IMR-90 (cell line): Measurements from ENCODE around the gene HSD17B14. TPM values are rescaled to one million over a fixed set of nuclear protein-coding genes. Genes with fewer than 3 reads are reported as not detected.

ENCODE experiments used
- ATAC-seq: fragments of 200-7000 bp; cut with Tn5 transposase; 2 replicates; pipeline ENCODE4 v1.9.1; 2020; ENCODE audit warnings: low read depth, mild to moderate bottlenecking, moderate library complexity
- BruUV-seq: library from RNA; stranded (reverse); fragments of 400-500 nt; replicated peaks from 2 replicates; lab custom pipeline; 2021; lab: Mats Ljungman, UMichigan
- CTCF ChIA-PET: fragments of 300-600 bp; formaldehyde crosslinking; extraction: SDS; loops from one replicate; lab custom pipeline; 2021; ENCODE audit warnings: antibody characterized with exemption; lab: Yijun Ruan, JAX
- POLR2A ChIA-PET: fragments of 300-600 bp; sonication (Branson Sonifier 250); formaldehyde crosslinking; loops from one replicate; lab custom pipeline; 2022; ENCODE audit warnings: antibody characterized with exemption; ENCODE audit not compliant: unreplicated experiment; lab: Charles Lee
- DNase-seq: peaks from one replicate; pipeline ENCODE4 v3.0.0; 2013
- H2AFZ ChIP-seq: replicated peaks from 2 replicates; pipeline ENCODE3; 2013; ENCODE audit warnings: low read length, mild to moderate bottlenecking; ENCODE audit not compliant: poor library complexity
- H2AK5ac ChIP-seq: 2 replicates; pipeline ENCODE4 v1.6.1; 2013; ENCODE audit warnings: low read depth, low read length, inconsistent platforms
- H2AK9ac ChIP-seq: replicated peaks from 2 replicates; pipeline ENCODE3; 2013; ENCODE audit warnings: mild to moderate bottlenecking, low read depth, low read length, moderate library complexity; ENCODE audit not compliant: poor library complexity
- H2BK120ac ChIP-seq: 2 replicates; pipeline ENCODE4 v1.6.1; 2013; ENCODE audit warnings: low read depth, low read length, inconsistent platforms
- H2BK15ac ChIP-seq: 3 replicates; pipeline ENCODE4 v1.6.1; 2013; ENCODE audit warnings: low read depth, low read length, inconsistent platforms
- H2BK20ac ChIP-seq: 2 replicates; pipeline ENCODE4 v1.6.1; 2013; ENCODE audit warnings: low read depth, mild to moderate bottlenecking, inconsistent platforms, low read length, moderate library complexity
- H2BK5ac ChIP-seq: 2 replicates; pipeline ENCODE4 v1.6.1; 2013; ENCODE audit warnings: mild to moderate bottlenecking, low read depth, low read length, inconsistent platforms; ENCODE audit not compliant: poor library complexity, severe bottlenecking
- H3K14ac ChIP-seq: replicated peaks from 2 replicates; pipeline ENCODE4 v1.6.1; 2013; ENCODE audit warnings: low read depth, low read length, inconsistent platforms
- H3K18ac ChIP-seq: 2 replicates; pipeline ENCODE4 v1.6.1; 2013; ENCODE audit warnings: low read depth, low read length, control low read depth
- H3K23ac ChIP-seq: 2 replicates; pipeline ENCODE4 v1.6.1; 2013; ENCODE audit warnings: low read depth, low read length, inconsistent platforms
- H3K27ac ChIP-seq: 2 replicates; pipeline ENCODE4 v1.5.1; 2013; ENCODE audit warnings: mild to moderate bottlenecking, control low read depth, low read length; ENCODE audit not compliant: insufficient read depth
- H3K27me3 ChIP-seq: 2 replicates; pipeline ENCODE4 v1.6.1; 2013; ENCODE audit warnings: low read length; ENCODE audit not compliant: control insufficient read depth, insufficient read depth
- H3K36me3 ChIP-seq: 2 replicates; pipeline ENCODE4 v1.6.1; 2013; ENCODE audit warnings: low read length, mixed read lengths; ENCODE audit not compliant: control insufficient read depth, insufficient read depth
- H3K4ac ChIP-seq: 2 replicates; pipeline ENCODE4 v1.6.1; 2013; ENCODE audit warnings: low read depth, low read length, inconsistent platforms
- H3K4me1 ChIP-seq: 2 replicates; pipeline ENCODE4 v1.6.1; 2013; ENCODE audit warnings: low read length, mixed read lengths; ENCODE audit not compliant: control insufficient read depth, insufficient read depth
- H3K4me2 ChIP-seq: 2 replicates; pipeline ENCODE4 v1.6.1; 2013; ENCODE audit warnings: low read depth, mild to moderate bottlenecking, control low read depth, low read length, moderate library complexity
- H3K4me3 ChIP-seq: 2 replicates; pipeline ENCODE4 v1.5.1; 2013; ENCODE audit warnings: low read depth, mild to moderate bottlenecking, control low read depth, low read length, moderate library complexity; ENCODE audit not compliant: insufficient read depth
- H3K56ac ChIP-seq: 2 replicates; pipeline ENCODE4 v1.6.1; 2013; ENCODE audit warnings: low read length, inconsistent platforms; ENCODE audit not compliant: insufficient read depth; ENCODE audit errors: extremely low read depth
- H3K79me1 ChIP-seq, 2 experiments: 2 replicates each; pipeline ENCODE4 v1.6.1; 2013; ENCODE audit warnings: low read length in 2 of 2, inconsistent platforms in 1 of 2, low read depth in 1 of 2
- H3K9ac ChIP-seq: 2 replicates; pipeline ENCODE4 v1.6.1; 2013; ENCODE audit warnings: low read depth, low read length, control low read depth
- H3K9me1 ChIP-seq: 2 replicates; pipeline ENCODE4 v1.6.1; 2013; ENCODE audit warnings: low read length, inconsistent platforms; ENCODE audit not compliant: insufficient read depth
- H3K9me3 ChIP-seq: 2 replicates; pipeline ENCODE4 v1.6.1; 2013; ENCODE audit warnings: low read length; ENCODE audit not compliant: control insufficient read depth, insufficient read depth
- H4K20me1 ChIP-seq: 2 replicates; pipeline ENCODE4 v1.6.1; 2013; ENCODE audit warnings: low read length, inconsistent platforms; ENCODE audit not compliant: insufficient read depth
- H4K5ac ChIP-seq: 2 replicates; pipeline ENCODE4 v1.6.1; 2013; ENCODE audit warnings: mild to moderate bottlenecking, low read depth, low read length, control low read depth
- H4K8ac ChIP-seq, 2 experiments: 2 replicates each; pipeline ENCODE4 v1.6.1; 2013; ENCODE audit warnings: low read depth in 2 of 2, low read length in 2 of 2, control low read depth in 1 of 2, inconsistent platforms in 1 of 2
- H4K91ac ChIP-seq: 2 replicates; pipeline ENCODE4 v1.6.1; 2013; ENCODE audit warnings: low read depth, low read length, inconsistent platforms; ENCODE audit not compliant: insufficient read depth
- BHLHE40 ChIP-seq: fragments of 150-350 bp; IDR thresholded peaks from 2 replicates; pipeline ENCODE4 v1.6.1; 2016; ENCODE audit warnings: mild to moderate bottlenecking, low read depth, low read length
- CEBPB ChIP-seq: IDR thresholded peaks from 2 replicates; pipeline ENCODE4 v1.6.1; 2012; ENCODE audit warnings: low read depth, low read length, improper control_type of control experiment
- CHD1 ChIP-seq: IDR thresholded peaks from 2 replicates; pipeline ENCODE4 v1.6.1; 2012; ENCODE audit warnings: low read depth, low read length, improper control_type of control experiment
- CTCF ChIP-seq: conservative IDR thresholded peaks from 2 replicates; pipeline ENCODE4 v1.5.1; 2012; ENCODE audit warnings: mild to moderate bottlenecking, low read depth, low read length, improper control_type of control experiment
- ELK1 ChIP-seq: fragments of 150-350 bp; IDR thresholded peaks from 2 replicates; pipeline ENCODE4 v1.6.1; 2016; ENCODE audit warnings: low read depth, mild to moderate bottlenecking, low read length, moderate library complexity, borderline replicate concordance
- MAFK ChIP-seq: IDR thresholded peaks from 2 replicates; pipeline ENCODE4 v1.6.1; 2012; ENCODE audit warnings: low read depth, low read length, improper control_type of control experiment
- MAZ ChIP-seq: IDR thresholded peaks from 2 replicates; pipeline ENCODE4 v1.6.1; 2012; ENCODE audit warnings: low read depth, mild to moderate bottlenecking, low read length, improper control_type of control experiment, moderate library complexity, borderline replicate concordance
- NFE2L2 ChIP-seq: fragments of 150-350 bp; IDR thresholded peaks from 2 replicates; pipeline ENCODE4 v1.6.1; 2016; ENCODE audit warnings: low read depth, mild to moderate bottlenecking, low read length
- POLR2A ChIP-seq: IDR thresholded peaks from 2 replicates; pipeline ENCODE4 v1.6.1; 2012; ENCODE audit warnings: mild to moderate bottlenecking, low read depth, low read length
- RAD21 ChIP-seq: IDR thresholded peaks from 2 replicates; pipeline ENCODE4 v1.6.1; 2012; ENCODE audit warnings: low read length, improper control_type of control experiment
- RCOR1 ChIP-seq: IDR thresholded peaks from 2 replicates; pipeline ENCODE4 v1.6.1; 2012; ENCODE audit warnings: mild to moderate bottlenecking, low read length, improper control_type of control experiment; ENCODE audit not compliant: insufficient replicate concordance
- RFX5 ChIP-seq: IDR thresholded peaks from 2 replicates; pipeline ENCODE4 v1.8.0; 2012; ENCODE audit warnings: low read depth, mild to moderate bottlenecking, low read length, moderate library complexity
- SMC3 ChIP-seq: fragments of 150-350 bp; IDR thresholded peaks from 2 replicates; pipeline ENCODE4 v1.6.1; 2016; ENCODE audit warnings: low read depth, mild to moderate bottlenecking, antibody characterized with exemption, low read length, moderate library complexity
- USF2 ChIP-seq: fragments of 150-350 bp; IDR thresholded peaks from 2 replicates; pipeline ENCODE4 v1.6.1; 2017; ENCODE audit warnings: mild to moderate bottlenecking, antibody characterized with exemption, low read length, low read depth
- WGBS, 2 experiments: methylation state at CpG; one replicate each; pipeline versions ENCODE4 v1.1.5 to v1.1.7; 2013; ENCODE audit warnings: missing lambda C conversion rate in 2 of 2; ENCODE audit not compliant: insufficient read length in 1 of 2; ENCODE audit errors: extremely low coverage in 2 of 2; 5-methylcytosine and 5-hydroxymethylcytosine counted together
- dilution Hi-C: fragments of 300-500 bp; cut with HindIII; formaldehyde crosslinking; loops from one replicate; pipeline ENCODE4 v1.14.3; 2018; ENCODE audit warnings: low sequenced_read_pairs; ENCODE audit not compliant: unreplicated experiment
- in situ Hi-C: fragments of 300-500 bp; cut with MboI; formaldehyde crosslinking; loops from 3 replicates; pipeline ENCODE4 v1.14.3; 2019; ENCODE audit warnings: low sequenced_read_pairs, inconsistent platforms, mixed read lengths
- intact Hi-C: fragments of 100-400 bp; cut with micrococcal nuclease; formaldehyde crosslinking; loops from 2 replicates; pipeline ENCODE4 v1.10.0; 2022
- polyA plus RNA-seq, 3 experiments: library from polyadenylated mRNA; depleted of rRNA; stranded (reverse); fragments of >200 nt; gene quantifications; 2 replicates each; pipeline ENCODE4 v1.2.3, GENCODE V29; 2012; ENCODE audit warnings: low replicate concordance in 1 of 3
- total RNA-seq: library from RNA; depleted of rRNA; stranded (reverse); fragments of >200 nt; gene quantifications from 2 replicates; pipeline ENCODE4 v1.2.3, GENCODE V29; 2012

The HSD17B14 gene
- total and polyA plus RNA-seq, 2 of the 4 experiments (the other 2 are of a cell fraction), result 0.54 to 4.5 TPM

GRCh38 chr19:48821633-48822032 lies 14.7 kb downstream of the HSD17B14 start:
- BruUV-seq, result no TSS peak
- Histone ChIP-seq H3K4me1 (peaks cover 3% of the 10 kb centered on the region; the same call in 1 of the 2 replicates), H4K8ac (no peak overlapping the region), H2BK120ac (no peak overlapping the region), H3K18ac (no peak overlapping the region), H3K9me3 (no peaks in the 10 kb centered on the region), H4K5ac (no peak overlapping the region), H2BK5ac (peak overlapping the region; percentile 54), H4K20me1 (no peaks in the 10 kb centered on the region), H4K91ac (no peak overlapping the region), H3K36me3 (peaks cover 6% of the 10 kb centered on the region), H2BK20ac (no peak overlapping the region), H3K23ac (no peak overlapping the region), H2AK5ac (no peak overlapping the region), H3K9ac (no peak overlapping the region), H3K27ac (no peak overlapping the region), H2BK15ac (no peak overlapping the region), H3K9me1 (no peaks in the 10 kb centered on the region), H2AFZ (no peak overlapping the region), H3K56ac (no peak overlapping the region), H3K4me3 (no peak overlapping the region), H3K27me3 (no peaks in the 10 kb centered on the region), H2AK9ac (no peak overlapping the region), H3K4ac (no peak overlapping the region), H3K14ac (no peak overlapping the region), H3K79me1 (no peaks in the 10 kb centered on the region), H3K4me2 (no peak overlapping the region)
- CTCF ChIA-PET, result no interaction called here
- ATAC-seq (no peak), DNase-seq (no peak)
- intact Hi-C loops (no loop called here), in situ Hi-C loops (no loop called here), dilution Hi-C loops (no loop called here)
- POLR2A ChIA-PET, result no interaction called here
- 76 to 100% methylated on average over 2 to 5 of the region's 5 CpGs for WGBS, 2 experiments
- TF ChIP-seq CEBPB, result no peak
- TF ChIP-seq POLR2A, result no peak
- TF ChIP-seq CTCF, result no peak
- TF ChIP-seq NFE2L2, result no peak
- no peak for TF ChIP-seq SMC3
- no peak for TF ChIP-seq USF2
- no peak for TF ChIP-seq BHLHE40
- TF ChIP-seq RAD21, result no peak
- TF ChIP-seq RCOR1, result no peak
- TF ChIP-seq CHD1, result no peak
- TF ChIP-seq RFX5, result no peak
- no peak for TF ChIP-seq MAFK
- TF ChIP-seq ELK1, result no peak
- TF ChIP-seq MAZ, result no peak
